ENCODE measurements around the gene GID8. TPM values are rescaled to one million over a fixed set of nuclear protein-coding genes. Genes with fewer than 3 reads are reported as not detected.

Gene GID8
- total RNA-seq, 4 donors from 2014 or later: 23.2 to 34.8 (median 27.9) TPM

DNA sequence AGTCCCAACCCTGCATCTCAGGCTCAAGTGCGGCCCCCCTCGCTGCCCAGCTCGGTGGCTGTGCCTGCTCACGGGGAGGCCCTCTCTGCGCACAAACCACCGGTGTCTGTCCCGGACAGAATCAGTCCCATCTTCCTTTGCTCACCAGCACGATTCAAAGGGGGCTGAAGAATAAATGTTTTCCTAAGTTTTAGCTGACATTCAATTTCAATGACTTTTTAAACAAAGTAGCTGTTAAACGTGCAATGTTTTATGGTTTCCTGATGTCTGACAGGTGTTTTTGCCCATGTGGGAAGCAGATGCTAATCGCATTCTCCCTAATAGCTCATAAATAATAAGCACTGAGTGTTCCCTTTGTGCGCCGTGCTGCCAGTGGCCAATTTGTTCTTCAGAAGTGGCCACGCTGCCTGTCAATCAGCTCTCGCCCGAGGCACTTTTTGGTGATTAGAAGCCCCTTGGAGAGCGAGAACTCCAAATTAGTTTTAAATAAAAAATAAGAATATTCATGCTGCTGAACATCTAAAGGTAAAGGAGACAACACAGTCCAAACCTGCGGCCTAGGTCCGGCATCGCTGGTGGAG, 42.5 kb downstream of the GID8 start:
- Histone ChIP-seq H3K4me1 (no peaks in the 10 kb centered on the region), H3K36me3 (no peaks in the 10 kb centered on the region), H3K9me3 (no peaks in the 10 kb centered on the region), H3K27me3 (peaks cover 100% of the 10 kb centered on the region), H3K4me3 (no peak overlapping the region), H3K27ac (no peak overlapping the region)
- WGBS, 2 donors (ENCODE audit: low coverage in 1 of 2): 21 to 39% methylated on average over 8 to 11 of the region's 19 CpGs
- ATAC-seq: no peak
- no peak for TF ChIP-seq POLR2AphosphoS5 (IDR thresholded peaks at IDR 0.05)

GRCh38 chr20:62980970-62981369, 43.0 kb downstream of the GID8 start:
- Histone ChIP-seq H3K27me3 (peaks cover 100% of the 10 kb centered on the region), H3K4me1 (no peaks in the 10 kb centered on the region), H3K27ac (no peak overlapping the region), H3K4me3 (no peak overlapping the region), H3K9me3 (no peaks in the 10 kb centered on the region), H3K36me3 (no peaks in the 10 kb centered on the region)
- ATAC-seq: no peak
- no peak for TF ChIP-seq POLR2AphosphoS5 (IDR thresholded peaks at IDR 0.05)
- TF ChIP-seq CTCF (IDR thresholded peaks at IDR 0.05): no peak
- WGBS, 2 donors (ENCODE audit: low coverage in 1 of 2): 0 to 21% methylated on average over 4 to 11 of the region's 28 CpGs

DNA sequence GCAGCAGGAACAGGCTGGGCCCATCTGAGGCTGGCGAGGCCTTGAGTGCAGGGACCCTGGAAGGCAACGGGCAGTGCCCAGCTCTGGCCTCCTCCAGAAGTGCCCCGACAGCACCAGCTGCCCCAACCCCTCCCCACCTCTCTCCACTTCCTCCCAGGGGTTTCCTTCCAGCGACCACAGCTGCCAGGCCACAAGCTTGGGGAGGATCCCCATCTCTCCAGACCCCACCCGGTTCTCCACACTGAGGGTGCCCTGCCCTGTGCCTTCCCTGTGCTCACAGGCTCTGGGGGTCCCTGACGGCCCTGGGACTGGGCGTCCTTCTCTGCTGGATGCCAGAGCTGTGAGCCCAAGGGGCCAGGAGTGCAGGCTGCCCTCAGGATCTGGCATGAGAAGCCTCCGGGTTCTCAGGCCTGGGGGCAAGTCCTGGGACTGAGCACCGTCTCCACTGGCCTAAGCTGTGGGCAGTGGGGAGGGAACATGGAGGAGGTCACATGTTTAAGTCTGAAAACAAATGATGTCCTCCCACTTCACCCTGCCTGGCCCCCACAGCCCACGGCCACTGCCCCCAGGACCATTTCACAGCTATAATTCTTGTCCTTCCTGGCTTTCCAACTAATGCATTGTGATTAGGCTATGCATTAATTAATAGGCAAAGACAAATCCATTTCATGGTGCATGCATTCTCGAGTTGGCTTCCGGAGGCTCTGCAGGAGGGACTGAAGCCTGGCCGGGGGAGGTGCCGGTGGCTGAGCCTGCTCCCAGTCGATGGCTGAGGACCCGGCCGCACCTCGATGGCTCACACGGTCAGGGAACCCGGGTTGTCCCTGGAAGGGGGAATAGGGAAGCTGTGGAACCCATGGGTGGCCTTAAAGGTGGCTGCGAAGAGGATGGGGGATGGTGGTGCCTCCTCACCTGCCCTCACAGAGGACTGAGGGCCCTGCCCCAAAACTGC, 44.5 kb downstream of the GID8 start:
- TF ChIP-seq POLR2AphosphoS5 (IDR thresholded peaks at IDR 0.05) (no peak), CTCF (IDR thresholded peaks at IDR 0.05) (no peak), POLR2A (IDR thresholded peaks at IDR 0.05) (no peak), EP300 (IDR thresholded peaks at IDR 0.05) (no peak)
- Histone ChIP-seq H3K9me3 (no peaks in the 10 kb centered on the region), H3K27me3 (peaks cover 100% of the 10 kb centered on the region), H3K4me3 (no peak overlapping the region), H3K27ac (no peak overlapping the region), H3K4me1 (no peaks in the 10 kb centered on the region), H3K36me3 (no peaks in the 10 kb centered on the region)
- ATAC-seq: no peak
- WGBS, 2 donors (ENCODE audit: low coverage in 1 of 2): 57% methylated on average over 1 of the region's 21 CpGs; no CpG with 5 or more reads in 1 of the 2 donors

GRCh38 chr20:62983210-62983609, 45.3 kb downstream of the GID8 start:
- Histone ChIP-seq H3K9me3 (no peaks in the 10 kb centered on the region), H3K27me3 (peaks cover 99% of the 10 kb centered on the region), H3K4me1 (no peaks in the 10 kb centered on the region), H3K4me3 (no peak overlapping the region), H3K36me3 (no peaks in the 10 kb centered on the region), H3K27ac (no peak overlapping the region)
- TF ChIP-seq POLR2AphosphoS5 (IDR thresholded peaks at IDR 0.05) (no peak), CTCF (IDR thresholded peaks at IDR 0.05) (no peak), POLR2A (IDR thresholded peaks at IDR 0.05) (no peak), EP300 (IDR thresholded peaks at IDR 0.05) (no peak)
- 90% methylated on average over 2 of the region's 6 CpGs; no CpG with 5 or more reads in 1 of the 2 donors for WGBS, 2 donors (ENCODE audit: low coverage in 1 of 2)
- no peak for ATAC-seq

DNA sequence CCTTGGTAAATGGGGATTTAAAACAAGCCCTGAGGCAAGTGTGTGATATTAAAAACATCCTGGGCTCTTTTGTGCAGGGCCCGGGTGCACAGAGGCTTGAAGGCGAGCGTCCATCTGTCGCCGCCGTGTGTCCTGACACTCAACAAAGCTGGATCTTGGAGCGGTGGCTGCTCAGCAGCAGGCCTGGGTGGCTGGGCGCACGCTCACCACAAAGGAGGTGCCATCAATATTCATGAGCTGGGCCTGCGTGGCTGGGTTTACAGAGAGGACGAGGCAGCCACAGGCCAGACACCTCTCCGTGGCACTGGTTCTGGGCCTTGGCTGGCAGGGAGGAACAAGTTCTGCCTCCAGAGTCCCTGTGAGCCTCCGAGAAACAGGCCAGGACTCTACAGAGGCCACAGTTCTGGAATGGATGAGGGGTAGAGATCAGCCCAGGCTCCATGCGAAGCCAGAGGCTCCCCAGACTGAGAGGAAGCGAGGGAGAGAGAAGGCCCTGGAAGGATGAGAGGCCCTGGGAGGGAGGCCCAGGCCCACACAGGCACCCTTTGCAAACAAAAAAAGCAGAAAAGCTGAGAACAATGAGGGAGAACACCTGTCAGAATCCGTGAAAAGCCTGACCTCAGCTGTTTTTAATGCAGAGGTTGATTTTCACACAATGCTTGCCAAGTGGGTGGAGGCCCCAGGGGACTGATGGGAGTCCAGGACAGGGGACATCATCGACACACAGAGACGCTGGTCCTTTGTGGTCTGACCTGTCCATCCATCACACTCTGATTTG, 46.9 kb downstream of the GID8 start:
- 63 to 67% methylated on average over 5 to 9 of the region's 18 CpGs for WGBS, 2 donors (ENCODE audit: low coverage in 1 of 2)
- Histone ChIP-seq H3K27ac (no peak overlapping the region), H3K9me3 (no peaks in the 10 kb centered on the region), H3K27me3 (peaks cover 90% of the 10 kb centered on the region), H3K4me3 (no peak overlapping the region), H3K4me1 (no peaks in the 10 kb centered on the region), H3K36me3 (no peaks in the 10 kb centered on the region)
- ATAC-seq: no peak
- TF ChIP-seq CTCF (IDR thresholded peaks at IDR 0.05) (no peak), POLR2A (IDR thresholded peaks at IDR 0.05) (no peak), EP300 (IDR thresholded peaks at IDR 0.05) (no peak), POLR2AphosphoS5 (IDR thresholded peaks at IDR 0.05) (no peak)
